GM18517 (cell line): ENCODE measurements around the gene RELCH.
A peak's percentile ranks its signal among the peaks of the same experiment; 100 is the strongest.
"Not testable (repeated sequence)": the region's sequence is repeated elsewhere in the genome, so short reads cannot be mapped to it uniquely, and the experiment has no call there.

Experiments
- ATAC-seq: cut with Tn5 transposase; IDR thresholded peaks from one replicate; pipeline ENCODE4 v1.9.1; 2021; ENCODE audit warnings: mild to moderate bottlenecking, moderate library complexity; ENCODE audit not compliant: unreplicated experiment

The RELCH gene

GRCh38 chr18:62186774-62187542 is at the start of gene RELCH, which contains the start of gene PIGN:
Gene RELCH (plus strand): TSS chr18:62187255. CDS start chr18:62187506, 251 bp downstream.
Gene PIGN (minus strand): TSS chr18:62187056. CDS start chr18:62161353, 25,703 bp downstream.
- peak; percentile 77 for ATAC-seq

GRCh38 chr18:62138461-62139235 is 48.4 kb upstream of the RELCH start:
- ATAC-seq = no peak

GRCh38 chr18:62140259-62140658 is 46.8 kb upstream of the RELCH start:
- ATAC-seq = no peak

GRCh38 chr18:62144338-62144737 is 42.7 kb upstream of the RELCH start:
- ATAC-seq = no peak

GRCh38 chr18:62151068-62151771 is 35.8 kb upstream of the RELCH start:
- ATAC-seq = no peak

- no peak for ATAC-seq
These were observed 34.2 kb upstream of the RELCH start for GRCh38 chr18:62152844-62153243.

GRCh38 chr18:62157843-62158242 is 29.2 kb upstream of the RELCH start:
- ATAC-seq = no peak

GRCh38 chr18:62164310-62164709 is 22.7 kb upstream of the RELCH start:
- ATAC-seq = no peak

- no peak for ATAC-seq
These were observed 22.1 kb upstream of the RELCH start for GRCh38 chr18:62164855-62165487.

GRCh38 chr18:62165583-62165982 is 21.5 kb upstream of the RELCH start:
- no peak for ATAC-seq

- ATAC-seq = not testable (repeated sequence)
These were observed 20.5 kb upstream of the RELCH start for GRCh38 chr18:62166524-62166923.

GRCh38 chr18:62170857-62171256 is 16.2 kb upstream of the RELCH start:
- no peak for ATAC-seq

- no peak for ATAC-seq
These were observed 14.8 kb upstream of the RELCH start for GRCh38 chr18:62172298-62172697.

GRCh38 chr18:62175521-62175920 is 11.5 kb upstream of the RELCH start:
- no peak for ATAC-seq

GRCh38 chr18:62177271-62177670 is 9.8 kb upstream of the RELCH start:
- no peak for ATAC-seq

- ATAC-seq = no peak
These were observed 7.8 kb upstream of the RELCH start for GRCh38 chr18:62179213-62179612.

GRCh38 chr18:62182220-62182619 is 4.8 kb upstream of the RELCH start:
- ATAC-seq = no peak

- ATAC-seq = no peak
These were observed 3.4 kb upstream of the RELCH start for GRCh38 chr18:62183578-62184195.

GRCh38 chr18:62186499-62186773 is 619 bp upstream of the RELCH start:
- no peak for ATAC-seq

- ATAC-seq = no peak
These were observed 772 bp downstream of the RELCH start for GRCh38 chr18:62187543-62188510.
